ENCODE results near the gene LINC01488.

The LINC01488 gene

DNA sequence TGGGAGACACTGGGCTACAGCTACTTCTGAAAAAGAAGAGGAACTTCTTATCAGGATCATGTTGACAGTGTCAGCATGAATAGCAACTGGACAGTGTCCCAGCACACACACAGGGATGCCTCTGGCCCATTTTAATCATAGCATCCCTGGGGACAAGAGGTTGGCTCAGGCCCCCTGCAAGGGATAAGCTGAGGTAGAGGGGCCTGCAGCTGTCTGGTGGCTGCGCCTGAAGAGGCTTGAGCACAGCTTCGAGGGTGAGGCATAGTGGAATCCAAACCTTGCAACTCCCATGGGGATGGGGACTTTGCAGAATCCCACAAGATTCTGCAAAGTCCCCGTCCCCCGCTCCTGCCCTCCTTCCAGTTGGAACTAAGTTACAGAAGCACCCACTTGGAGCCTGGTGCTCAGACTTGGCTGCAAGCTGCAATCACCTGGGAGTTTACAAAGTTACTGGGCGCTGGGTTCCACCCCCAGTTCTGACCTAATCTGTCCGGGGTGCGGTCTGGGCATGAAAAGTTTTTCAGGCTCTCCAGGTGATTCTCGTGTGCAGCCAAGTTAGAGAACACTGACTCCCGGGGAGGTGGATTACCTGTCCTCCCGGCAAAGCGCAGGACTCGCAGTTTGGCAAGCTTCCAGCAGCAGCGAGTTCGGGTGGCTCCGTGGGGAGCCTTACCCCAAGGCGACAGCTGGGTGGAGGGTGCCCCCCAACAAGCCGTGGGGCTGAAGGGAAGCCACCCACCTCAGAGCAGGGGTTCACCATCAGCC is 16.0 kb upstream of the LINC01488 start:
- DNase-seq = no peak

DNA sequence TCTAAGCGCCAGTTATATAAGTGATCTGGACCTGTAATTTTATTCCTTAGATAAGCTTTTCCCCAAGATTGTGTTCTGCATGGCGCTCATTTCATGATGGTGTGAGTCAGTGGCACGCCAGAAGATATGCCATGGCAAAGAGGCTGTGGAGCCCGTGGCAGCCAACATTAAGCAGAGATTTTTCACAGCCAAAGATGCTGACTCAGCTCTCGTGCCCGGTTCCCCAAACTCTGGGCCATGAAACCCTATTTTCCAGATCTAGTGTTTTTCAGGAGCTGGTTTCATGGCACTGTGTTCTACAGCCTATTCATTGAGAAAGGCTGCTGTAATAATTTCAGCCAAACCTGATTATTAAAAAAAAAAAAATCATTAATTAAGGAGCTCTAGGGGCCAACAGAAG is 15.4 kb upstream of the LINC01488 start:
- DNase-seq = no peak

DNA sequence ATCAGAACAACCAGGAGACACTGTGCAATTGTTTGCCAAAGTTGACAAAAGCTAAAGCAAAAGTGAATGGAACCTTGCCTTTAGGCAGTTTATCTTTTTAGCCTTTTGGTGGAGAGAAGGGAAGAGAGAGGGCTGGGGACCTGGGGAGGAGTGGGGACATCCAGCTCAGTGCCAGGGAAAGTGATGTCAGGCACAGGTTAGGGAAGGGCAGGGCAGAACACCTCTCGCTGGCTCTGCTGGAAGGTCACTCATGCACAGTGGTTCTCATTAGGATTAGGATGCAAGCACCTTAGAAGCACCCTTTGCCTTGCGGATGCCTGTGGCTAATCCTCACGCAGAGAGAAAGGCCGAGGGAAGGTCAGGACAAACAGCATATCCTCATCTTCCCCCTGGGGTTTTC is 14.3 kb upstream of the LINC01488 start:
- no peak for DNase-seq

DNA sequence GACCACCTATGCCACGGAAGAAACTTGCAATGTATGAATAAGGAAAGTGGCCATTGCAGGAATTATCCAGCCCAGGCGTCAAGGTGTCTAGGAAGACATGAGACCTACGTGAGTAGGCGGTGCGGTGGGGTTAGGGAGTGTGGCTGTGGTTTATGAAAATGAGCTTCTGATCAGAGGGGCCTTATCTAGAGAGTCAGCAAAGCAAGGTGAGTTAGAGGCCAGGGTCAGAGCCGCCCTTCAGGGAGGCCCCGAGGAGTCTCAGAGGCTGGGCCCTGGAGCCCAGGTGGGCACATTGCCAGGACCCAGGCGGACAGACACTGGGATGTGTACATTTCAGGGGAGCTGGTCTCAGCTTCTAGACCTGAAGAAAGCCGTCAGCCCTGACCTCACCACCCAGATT is 13.8 kb upstream of the LINC01488 start:
- no peak for DNase-seq

GRCh38 chr11:69468221-69468620 is 13.2 kb upstream of the LINC01488 start:
- no peak for DNase-seq

DNA sequence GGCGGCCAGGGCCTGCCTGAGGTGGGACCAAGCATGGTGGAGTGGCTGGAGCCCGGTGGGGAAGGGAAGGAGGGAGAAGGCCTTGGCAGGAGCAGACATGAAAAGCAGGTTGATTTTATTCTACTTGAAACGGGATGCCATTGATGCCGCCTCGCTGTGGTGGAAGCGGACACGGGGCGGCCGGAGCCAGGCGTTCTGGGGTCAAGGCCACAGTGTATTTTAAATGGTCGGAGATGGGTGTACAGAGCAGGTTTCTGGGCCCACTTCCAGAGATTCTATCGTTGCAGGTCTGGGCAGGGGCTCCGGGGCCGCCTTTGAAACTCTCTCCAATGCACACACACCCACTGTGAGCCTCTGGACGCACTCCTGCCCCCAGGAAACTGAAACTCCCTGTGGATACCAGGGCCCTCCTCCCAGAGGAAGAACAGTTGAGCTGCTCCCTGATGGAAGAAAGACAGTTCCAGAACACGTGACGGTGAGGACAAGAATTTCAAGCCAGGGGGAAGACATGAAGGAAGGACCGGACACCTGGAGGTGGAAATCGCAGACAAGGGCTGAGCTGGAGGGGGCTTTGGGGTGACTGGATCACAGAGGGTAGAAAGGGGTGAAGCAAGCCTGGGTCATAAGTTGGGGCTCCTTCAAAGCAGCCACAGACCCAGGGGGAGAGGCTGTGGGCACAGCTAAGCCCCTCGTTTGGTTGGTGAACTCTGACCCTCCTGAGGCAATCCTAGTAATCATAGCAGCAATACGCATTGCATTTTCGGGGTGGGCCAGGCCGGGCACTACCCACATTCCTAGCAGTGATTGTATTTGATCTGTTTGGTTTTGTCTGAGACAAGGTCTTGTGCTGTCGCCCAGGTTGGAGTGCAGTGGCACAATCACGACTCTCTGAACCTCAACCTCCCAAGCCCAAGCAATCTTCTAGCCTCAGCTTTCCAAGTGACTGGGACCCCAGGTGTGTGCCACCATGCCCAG is 12.3 kb upstream of the LINC01488 start:
- DNase-seq = no peak

- no peak for DNase-seq
Measured at GRCh38 chr11:69470301-69470700, 11.2 kb upstream of the LINC01488 start.

DNA sequence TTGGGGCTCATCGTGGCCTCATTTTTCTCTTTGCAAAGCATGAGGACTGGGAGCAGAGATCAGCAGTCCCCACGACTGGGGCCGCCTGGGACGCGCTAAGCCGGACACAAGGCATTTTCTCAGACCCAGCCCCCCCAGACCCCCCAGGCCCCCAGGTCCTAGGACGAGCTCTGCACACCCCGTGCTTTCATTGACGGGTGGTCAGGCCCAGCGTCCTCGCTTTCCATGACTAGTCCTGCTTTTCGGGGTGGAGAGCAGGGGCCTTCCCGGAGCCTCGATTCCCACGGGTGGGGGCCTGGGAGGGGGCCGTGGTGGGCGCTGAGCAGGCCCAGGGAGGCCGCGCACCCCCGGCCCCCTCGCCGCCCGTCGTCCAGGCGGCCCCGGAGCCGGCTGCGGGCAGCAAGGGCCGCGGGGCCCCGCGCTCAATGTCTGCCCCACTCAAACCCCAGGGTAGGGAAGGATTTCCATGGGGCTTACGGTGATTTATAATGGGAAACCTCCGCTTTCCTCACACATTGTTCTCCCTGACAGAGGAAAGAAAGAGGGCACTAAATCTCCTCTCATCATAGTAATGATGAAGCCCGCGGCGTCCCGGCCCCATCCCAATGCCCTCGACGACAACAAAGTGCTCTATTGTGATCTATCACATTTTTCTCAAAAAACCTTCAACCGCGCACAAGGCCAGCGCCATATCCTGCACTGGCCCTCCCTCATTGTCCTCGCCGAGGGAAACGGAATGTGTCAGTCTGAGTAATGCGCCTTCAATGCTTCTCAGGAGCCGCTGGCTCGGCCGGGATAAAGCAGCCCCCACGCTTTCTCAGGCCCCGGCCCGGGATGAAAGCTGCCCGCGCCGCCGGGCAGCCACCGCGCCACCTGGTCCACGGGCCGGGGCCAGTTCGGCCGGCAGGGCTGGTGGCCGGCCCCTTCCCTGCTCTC is 10.4 kb upstream of the LINC01488 start:
- no peak for DNase-seq

GRCh38 chr11:69471729-69472540 is 9.5 kb upstream of the LINC01488 start:
- DNase-seq = no peak

DNA sequence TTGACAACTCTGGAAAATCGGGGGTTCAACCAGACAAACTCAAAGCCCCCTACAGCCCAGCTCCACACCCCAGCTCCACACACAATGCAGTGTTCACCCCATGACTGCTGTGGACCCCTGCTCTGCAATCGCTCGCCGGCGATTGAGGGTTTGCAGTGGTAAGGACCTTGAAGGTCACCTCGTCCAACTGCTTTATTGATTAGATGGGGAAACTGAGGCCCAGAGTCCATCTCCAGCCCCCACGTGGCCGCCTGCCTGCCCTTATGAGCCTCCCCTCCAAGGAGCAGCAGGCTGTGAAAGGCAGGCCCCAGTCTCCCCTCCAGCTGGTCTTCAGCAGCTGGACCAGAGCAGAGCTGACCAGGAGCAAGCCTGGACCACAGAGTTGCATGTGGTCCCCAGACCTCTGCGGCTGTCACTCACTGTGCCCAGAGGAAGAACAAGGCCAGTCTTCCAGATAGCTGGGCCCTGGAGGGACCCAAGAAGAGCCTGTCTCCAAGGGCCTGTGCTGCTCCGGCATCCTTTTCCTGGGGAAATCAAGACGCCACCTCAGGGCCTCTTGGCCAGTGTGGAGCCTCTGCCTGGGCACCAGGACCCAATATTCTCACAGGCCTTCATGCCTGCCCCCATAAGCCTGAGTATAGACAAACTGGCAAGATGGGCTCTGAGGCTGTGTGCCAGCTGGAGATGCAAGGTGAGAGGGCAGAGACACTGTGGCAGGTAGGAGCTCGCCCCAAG is 8.8 kb upstream of the LINC01488 start:
- DNase-seq = no peak

DNA sequence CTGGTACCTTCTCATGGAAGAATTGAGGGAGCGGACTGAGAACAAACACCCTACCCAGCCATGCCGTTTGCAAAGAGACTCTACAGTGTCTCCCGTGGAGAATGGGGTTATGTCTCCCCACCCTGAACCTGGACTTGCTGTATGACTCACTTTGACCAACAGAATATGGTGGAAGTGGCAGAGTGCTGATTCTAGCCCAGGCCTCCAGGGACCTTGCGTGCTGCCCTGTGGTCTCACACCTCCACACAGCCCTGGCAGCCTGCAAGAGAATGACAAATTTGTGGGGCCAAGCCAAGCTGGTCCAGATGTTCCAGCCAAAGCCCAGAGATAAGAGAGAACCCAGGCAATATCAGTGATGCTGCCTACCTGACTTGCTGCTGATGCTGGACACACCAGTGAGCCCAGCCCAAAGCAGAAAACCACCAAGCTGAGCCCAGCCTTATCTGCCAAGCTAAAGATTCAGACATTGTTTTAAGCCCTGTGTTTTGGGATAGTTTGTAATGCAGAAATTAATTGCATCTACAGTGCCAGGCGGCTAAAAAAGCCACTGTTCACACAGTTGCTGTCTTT is 8.1 kb upstream of the LINC01488 start:
- DNase-seq = no peak

- no peak for DNase-seq
Measured at GRCh38 chr11:69474736-69475135, 6.7 kb upstream of the LINC01488 start.

- no peak for DNase-seq
Measured at GRCh38 chr11:69475141-69475865, 6.2 kb upstream of the LINC01488 start.

DNA sequence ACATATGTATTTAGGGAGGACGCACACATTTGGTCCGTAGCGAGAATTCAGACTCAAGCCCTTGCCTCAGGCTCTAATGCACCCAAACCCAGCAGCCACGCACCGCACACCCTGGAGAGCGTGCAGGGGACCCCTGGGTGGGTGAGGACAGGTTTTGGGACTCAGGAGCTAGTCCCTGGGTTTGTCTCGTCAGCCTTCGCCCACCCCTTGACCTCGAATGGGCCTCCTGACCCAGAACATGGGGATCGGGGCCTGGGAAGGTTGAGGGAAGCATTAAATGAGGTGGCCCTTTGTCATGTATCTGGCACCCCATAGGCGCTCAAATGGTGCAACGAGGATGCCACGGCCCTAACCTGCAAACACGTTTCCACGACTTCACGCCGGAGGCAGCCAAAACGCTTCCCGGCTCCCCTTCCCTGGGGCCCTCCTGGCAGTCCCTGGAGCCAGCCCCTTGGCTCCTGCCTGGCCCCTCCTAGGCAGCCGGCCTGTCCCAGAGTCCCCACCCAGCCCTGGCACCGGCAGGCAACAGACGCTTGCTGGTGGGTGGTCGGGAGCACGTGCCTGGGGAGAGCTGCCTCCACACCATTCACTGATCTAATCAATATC is 5.5 kb upstream of the LINC01488 start:
- no peak for DNase-seq

DNA sequence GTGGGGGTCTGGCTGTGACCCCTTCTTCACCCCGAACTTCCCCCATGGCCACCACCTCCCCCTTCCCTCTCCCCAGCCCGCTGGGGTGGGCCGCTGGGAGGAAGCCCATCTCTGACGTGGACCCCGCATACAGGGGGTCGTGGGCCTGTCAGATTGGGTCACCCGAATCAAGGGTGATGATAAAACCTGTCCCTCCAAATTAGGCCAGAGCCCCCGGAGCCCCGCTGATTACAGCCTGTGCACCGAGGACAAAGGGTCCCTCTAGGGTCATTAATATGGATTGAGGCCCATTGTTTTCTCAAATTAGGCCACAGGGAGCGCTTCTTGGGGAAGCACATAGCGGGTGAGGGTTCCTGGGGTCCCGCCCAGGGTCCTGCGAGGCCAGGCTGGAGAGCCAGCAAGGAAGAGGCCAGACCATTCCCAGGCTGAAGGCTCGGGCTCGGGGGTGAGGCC is 4.9 kb upstream of the LINC01488 start:
- DNase-seq = no peak

DNA sequence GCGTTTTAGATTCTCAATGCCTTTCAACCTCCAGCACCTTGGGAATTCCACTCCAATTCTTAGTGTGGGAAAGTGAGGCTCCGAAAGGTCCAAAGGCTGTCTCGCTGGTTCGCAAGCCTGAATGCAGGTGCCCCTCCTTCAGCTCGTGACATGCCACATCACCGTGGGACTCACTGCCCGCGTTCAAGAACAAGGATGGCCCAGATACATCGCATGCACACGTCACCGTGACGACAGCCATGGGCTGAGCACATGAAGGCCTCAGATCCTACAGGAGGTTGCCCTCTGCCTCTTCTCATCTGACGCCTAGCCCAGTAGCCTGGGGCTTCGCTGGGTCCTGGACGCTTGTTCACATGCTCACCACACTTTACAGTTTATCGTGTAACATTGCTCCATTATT is 4.4 kb upstream of the LINC01488 start:
- DNase-seq = no peak

DNA sequence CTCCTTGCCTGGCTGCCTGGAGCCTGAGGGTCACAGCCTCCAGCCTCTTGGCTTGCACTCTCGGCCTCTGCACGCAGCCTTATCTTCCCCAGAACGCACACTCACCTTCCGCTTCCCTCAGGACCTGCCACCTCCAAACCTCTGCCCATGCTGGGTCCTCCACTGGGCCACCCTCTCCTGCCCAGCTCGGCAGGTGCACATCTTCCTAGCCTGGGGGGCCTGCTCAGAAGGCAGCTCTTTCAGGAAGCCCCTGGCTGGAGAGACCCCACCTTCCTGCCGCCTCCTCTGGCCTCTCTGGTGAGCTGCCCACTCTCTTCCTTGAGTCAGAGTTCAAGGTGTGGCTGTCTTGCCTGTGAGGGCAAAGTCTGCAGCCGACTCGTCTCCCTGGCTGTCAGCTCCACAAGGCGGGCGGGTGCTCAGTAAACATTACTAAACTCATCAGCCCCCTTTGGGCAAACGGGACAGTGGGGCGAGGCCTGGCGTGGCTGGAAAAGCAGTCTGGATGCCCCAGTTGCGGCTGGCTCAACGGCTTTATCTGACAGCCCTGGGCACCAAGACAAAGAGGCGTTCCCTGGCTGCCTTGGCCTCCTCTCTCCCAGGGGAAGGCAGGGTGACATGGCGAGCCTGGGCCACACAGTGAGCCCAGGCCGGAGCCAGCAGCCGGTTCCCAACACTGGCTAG is 1.7 kb upstream of the LINC01488 start:
- no peak for DNase-seq

- DNase-seq = no peak
Measured at GRCh38 chr11:69480547-69481392, 693 bp upstream of the LINC01488 start.
